ENCODE measurements around the gene WDR73. TPM values are rescaled to one million over a fixed set of nuclear protein-coding genes. Genes with fewer than 3 reads are reported as not detected.

WDR73 gene
- total RNA-seq, 1 experiment from 2014 or later, result 29.5 TPM

GRCh38 chr15:84609818-84610525, 44.1 kb downstream of the WDR73 start:
- no peaks in the 10 kb centered on the region for H3K79me2 ChIP-seq (ENCODE audit: low read depth)
- POLR2A ChIA-PET (ENCODE audit: unreplicated experiment), result no interaction called here
- no peaks in the 10 kb centered on the region for H3K27me3 ChIP-seq (ENCODE audit: insufficient read depth, low read depth)
- H4K20me1 ChIP-seq (ENCODE audit: insufficient read depth), result no peaks in the 10 kb centered on the region
- H3K4me2 ChIP-seq, result no peak overlapping the region
- intact Hi-C loops (cut with micrococcal nuclease; ENCODE audit: unreplicated experiment), result no loop called here
- TF ChIP-seq CTCF (conservative IDR thresholded peaks at IDR 0.05), result no peak
- TF ChIP-seq EZH2 (IDR thresholded peaks at IDR 0.05; ENCODE audit: low read depth), result no peak
- H3K9me2 ChIP-seq (ENCODE audit: insufficient read depth), result no peaks in the 10 kb centered on the region
- DNase-seq, result no peak
- no peaks in the 10 kb centered on the region for H3K4me1 ChIP-seq (replicated peaks; ENCODE audit: insufficient read depth)
- no peak overlapping the region for H3K4me3 ChIP-seq
- no peaks in the 10 kb centered on the region for H3K9me3 ChIP-seq (ENCODE audit: insufficient read depth, low read depth)
- no peaks in the 10 kb centered on the region for H3F3A ChIP-seq (ENCODE audit: insufficient read depth, low read depth)
- H3K36me3 ChIP-seq (ENCODE audit: low read depth), result no peaks in the 10 kb centered on the region
- CTCF ChIA-PET, result interaction anchor here (0.7 kb wide), 1 partner anchor 37 kb away, joined by 3 read pairs; no protein-coding TSS in a partner anchor
- no peak overlapping the region for H2AFZ ChIP-seq
- no TSS peak for BruUV-seq (replicated peaks)
- H3K27ac ChIP-seq, result no peak overlapping the region

GRCh38 chr15:84608707-84609284, 45.3 kb downstream of the WDR73 start:
- Histone ChIP-seq H3K4me2 (no peak overlapping the region), H3K79me2 (ENCODE audit: low read depth) (no peaks in the 10 kb centered on the region), H3K27ac (no peak overlapping the region), H3K9me3 (ENCODE audit: insufficient read depth, low read depth) (no peaks in the 10 kb centered on the region), H3K4me1 (replicated peaks; ENCODE audit: insufficient read depth) (no peaks in the 10 kb centered on the region), H3K4me3 (no peak overlapping the region), H3K27me3 (ENCODE audit: insufficient read depth, low read depth) (no peaks in the 10 kb centered on the region), H2AFZ (no peak overlapping the region), H4K20me1 (ENCODE audit: insufficient read depth) (no peaks in the 10 kb centered on the region), H3K9me2 (ENCODE audit: insufficient read depth) (no peaks in the 10 kb centered on the region), H3K36me3 (ENCODE audit: low read depth) (no peaks in the 10 kb centered on the region), H3F3A (ENCODE audit: insufficient read depth, low read depth) (no peaks in the 10 kb centered on the region)
- intact Hi-C loops (cut with micrococcal nuclease; ENCODE audit: unreplicated experiment), result no loop called here
- TF ChIP-seq EZH2 (IDR thresholded peaks at IDR 0.05; ENCODE audit: low read depth) (no peak), CTCF (conservative IDR thresholded peaks at IDR 0.05) (no peak)
- ChIA-PET CTCF (no interaction called here), POLR2A (ENCODE audit: unreplicated experiment) (no interaction called here)
- BruUV-seq (replicated peaks), result no TSS peak
- DNase-seq, result no peak

- DNase-seq, result no peak
Observed at GRCh38 chr15:84606653-84607120, 47.4 kb downstream of the WDR73 start.

More at GRCh38 chr15:84606653-84607120, 47.4 kb downstream of the WDR73 start:
- no peaks in the 10 kb centered on the region for H3K9me2 ChIP-seq (ENCODE audit: insufficient read depth)
- H2AFZ ChIP-seq, result no peak overlapping the region
- ChIA-PET POLR2A (ENCODE audit: unreplicated experiment) (no interaction called here), CTCF (no interaction called here)
- no peaks in the 10 kb centered on the region for H3F3A ChIP-seq (ENCODE audit: insufficient read depth, low read depth)
- no peaks in the 10 kb centered on the region for H3K79me2 ChIP-seq (ENCODE audit: low read depth)
- TF ChIP-seq EZH2 (IDR thresholded peaks at IDR 0.05; ENCODE audit: low read depth), result no peak
- TF ChIP-seq CTCF (conservative IDR thresholded peaks at IDR 0.05), result no peak
- no peaks in the 10 kb centered on the region for H3K27me3 ChIP-seq (ENCODE audit: insufficient read depth, low read depth)
- BruUV-seq (replicated peaks), result no TSS peak
- no peak overlapping the region for H3K4me2 ChIP-seq
- no peak overlapping the region for H3K27ac ChIP-seq
- peaks cover 2% of the 10 kb centered on the region for H3K4me1 ChIP-seq (replicated peaks; ENCODE audit: insufficient read depth)
- no peak overlapping the region for H3K4me3 ChIP-seq
- intact Hi-C loops (cut with micrococcal nuclease; ENCODE audit: unreplicated experiment), result no loop called here
- H3K9me3 ChIP-seq (ENCODE audit: insufficient read depth, low read depth), result no peaks in the 10 kb centered on the region
- H3K36me3 ChIP-seq (ENCODE audit: low read depth), result no peaks in the 10 kb centered on the region
- H4K20me1 ChIP-seq (ENCODE audit: insufficient read depth), result no peaks in the 10 kb centered on the region
